ENCODE results near the gene PHLPP1. TPM values are rescaled to one million over a fixed set of nuclear protein-coding genes. Genes with fewer than 3 reads are reported as not detected.
"Not testable (repeated sequence)": the region's sequence is repeated elsewhere in the genome, so short reads cannot be mapped to it uniquely, and the experiment has no call there.

The PHLPP1 gene
- total RNA-seq, 1 donor from 2014 or later: 21.2 TPM

GRCh38 chr18:62702259-62702658, 13.1 kb upstream of the PHLPP1 start:
- no peak for DNase-seq (ENCODE audit: low spot score in 2 of 2, unreplicated experiment in 2 of 2)
- H3K36me3 Mint-ChIP-seq: no peaks in the 10 kb centered on the region
- no peak for TF ChIP-seq CTCF (IDR thresholded peaks at IDR 0.05; ENCODE audit: unreplicated experiment)
- no peaks in the 10 kb centered on the region for H3K27me3 Mint-ChIP-seq (ENCODE audit: low read depth)
- no peak overlapping the region for H3K27ac Mint-ChIP-seq
- H3K9me3 Mint-ChIP-seq: peaks cover 17% of the 10 kb centered on the region
- no peaks in the 10 kb centered on the region for H3K4me1 Mint-ChIP-seq
- no peak overlapping the region for H3K4me3 Mint-ChIP-seq

DNA sequence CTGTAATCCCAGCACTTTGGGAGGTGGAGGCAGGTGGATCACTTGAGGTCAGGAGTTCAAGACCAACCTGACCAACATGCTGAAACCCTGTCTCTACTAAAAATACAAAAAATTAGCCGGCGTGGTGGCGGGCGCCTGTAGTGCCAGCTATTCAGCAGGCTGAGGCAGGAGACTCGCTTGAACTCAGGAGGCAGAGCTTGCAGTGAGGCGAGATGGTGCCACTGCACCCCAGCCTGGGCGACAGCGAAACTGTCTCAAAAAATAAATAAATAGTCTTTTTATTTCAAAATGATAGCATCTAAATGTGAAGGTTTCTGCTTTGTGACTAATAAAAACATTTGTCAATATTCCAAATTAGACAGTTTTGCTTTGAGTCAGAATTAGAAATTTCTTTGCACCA, 8.5 kb upstream of the PHLPP1 start:
- not testable (repeated sequence) for H3K27me3 Mint-ChIP-seq (ENCODE audit: low read depth); H3K4me1 Mint-ChIP-seq; H3K36me3 Mint-ChIP-seq; DNase-seq (ENCODE audit: low spot score in 2 of 2, unreplicated experiment in 2 of 2); H3K9me3 Mint-ChIP-seq; H3K27ac Mint-ChIP-seq; H3K4me3 Mint-ChIP-seq

GRCh38 chr18:62709908-62710307, 5.4 kb upstream of the PHLPP1 start:
- H3K4me3 Mint-ChIP-seq; H3K27me3 Mint-ChIP-seq (ENCODE audit: low read depth); DNase-seq (ENCODE audit: low spot score in 2 of 2, unreplicated experiment in 2 of 2); H3K27ac Mint-ChIP-seq; H3K9me3 Mint-ChIP-seq; H3K36me3 Mint-ChIP-seq: not testable (repeated sequence)
- peaks cover 17% of the 10 kb centered on the region for H3K4me1 Mint-ChIP-seq

DNA sequence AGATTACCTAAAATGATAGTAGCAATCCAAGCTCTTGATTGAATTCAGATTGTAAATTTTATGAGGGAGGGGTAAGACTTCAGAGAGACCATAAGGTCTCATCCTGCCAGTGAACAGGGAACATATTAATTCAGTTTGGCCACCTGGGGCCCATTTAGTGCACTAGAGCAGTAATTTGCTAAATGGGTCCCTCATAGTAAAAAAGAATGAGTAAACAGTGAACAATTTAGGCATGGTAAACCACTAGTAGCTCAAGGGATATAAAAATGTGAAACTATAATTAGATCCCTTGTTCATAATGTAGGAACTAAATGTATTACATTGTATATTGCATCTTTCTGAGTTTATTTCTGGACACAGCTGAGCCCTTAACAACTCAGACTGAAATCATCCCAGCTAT, 4.9 kb upstream of the PHLPP1 start:
- DNase-seq (ENCODE audit: low spot score in 2 of 2, unreplicated experiment in 2 of 2): no peak
- Mint-ChIP-seq H3K4me1 (peaks cover 17% of the 10 kb centered on the region), H3K27me3 (ENCODE audit: low read depth) (no peaks in the 10 kb centered on the region), H3K27ac (no peak overlapping the region), H3K4me3 (no peak overlapping the region), H3K9me3 (no peaks in the 10 kb centered on the region), H3K36me3 (no peaks in the 10 kb centered on the region)
- TF ChIP-seq CTCF (IDR thresholded peaks at IDR 0.05; ENCODE audit: unreplicated experiment): no peak

- Mint-ChIP-seq H3K4me1 (peaks cover 17% of the 10 kb centered on the region), H3K36me3 (no peaks in the 10 kb centered on the region), H3K4me3 (no peak overlapping the region), H3K9me3 (no peaks in the 10 kb centered on the region), H3K27me3 (ENCODE audit: low read depth) (no peaks in the 10 kb centered on the region), H3K27ac (no peak overlapping the region)
- TF ChIP-seq CTCF (IDR thresholded peaks at IDR 0.05; ENCODE audit: unreplicated experiment): no peak
- DNase-seq (ENCODE audit: low spot score in 2 of 2, unreplicated experiment in 2 of 2): no peak
Measured at GRCh38 chr18:62711781-62712180, 3.6 kb upstream of the PHLPP1 start.

- Mint-ChIP-seq H3K36me3 (no peaks in the 10 kb centered on the region), H3K27ac (peak overlapping the region; percentile 39), H3K9me3 (no peaks in the 10 kb centered on the region), H3K4me1 (peaks cover 35% of the 10 kb centered on the region), H3K4me3 (no peak overlapping the region), H3K27me3 (ENCODE audit: low read depth) (no peaks in the 10 kb centered on the region)
- no peak for DNase-seq (ENCODE audit: low spot score in 2 of 2, unreplicated experiment in 2 of 2)
- TF ChIP-seq CTCF (IDR thresholded peaks at IDR 0.05; ENCODE audit: unreplicated experiment): no peak
Measured at GRCh38 chr18:62713651-62714247, 1.6 kb upstream of the PHLPP1 start.

Data from mesothelial cell of epicardium (in vitro differentiated cells).